ENCODE results near the gene RAP1GAP. TPM values are rescaled to one million over a fixed set of nuclear protein-coding genes. Genes with fewer than 3 reads are reported as not detected.

The RAP1GAP gene
- total RNA-seq, 1 experiment from 2014 or later, result 7.2 TPM

- no TSS peak for BruUV-seq (replicated peaks)
- TF ChIP-seq CTCF (IDR thresholded peaks at IDR 0.05; ENCODE audit: insufficient read depth in 1 of 2, low read depth in 1 of 2, low read length in 1 of 2, severe bottlenecking in 1 of 2, unreplicated experiment in 1 of 2), result no peak
- Mint-ChIP-seq H3K9me3 (ENCODE audit: unreplicated experiment) (no peaks in the 10 kb centered on the region), H3K4me1 (ENCODE audit: low read depth, unreplicated experiment) (no peaks in the 10 kb centered on the region), H3K4me3 (ENCODE audit: unreplicated experiment) (no peak overlapping the region), H3K36me3 (ENCODE audit: insufficient read depth, unreplicated experiment) (peaks cover 16% of the 10 kb centered on the region), H3K27me3 (ENCODE audit: insufficient read depth, unreplicated experiment) (peaks cover 2% of the 10 kb centered on the region), H3K27ac (ENCODE audit: unreplicated experiment) (no peak overlapping the region)
- Histone ChIP-seq H3K4me3 (ENCODE audit: low read depth, low read length) (no peak overlapping the region), H3K27me3 (replicated peaks; ENCODE audit: control insufficient read depth, insufficient read depth, low read length) (no peaks in the 10 kb centered on the region), H3K9me3 (no peaks in the 10 kb centered on the region), H3K36me3 (ENCODE audit: control insufficient read depth, insufficient read depth, low read length) (no peaks in the 10 kb centered on the region), H3K4me1 (peaks cover 6% of the 10 kb centered on the region; the same call in 1 of the 2 replicates)
- CTCF ChIA-PET, result no interaction called here
- no peak for DNase-seq
- intact Hi-C loops (cut with micrococcal nuclease; ENCODE audit: unreplicated experiment), result no loop called here
- POLR2A ChIA-PET, result no interaction called here
Measured at GRCh38 chr1:21664806-21665588, 4.2 kb downstream of the RAP1GAP start.

GRCh38 chr1:21663951-21664805, 5.0 kb downstream of the RAP1GAP start:
- no peak for TF ChIP-seq CTCF (IDR thresholded peaks at IDR 0.05; ENCODE audit: insufficient read depth in 1 of 2, low read depth in 1 of 2, low read length in 1 of 2, severe bottlenecking in 1 of 2, unreplicated experiment in 1 of 2)
- no peak overlapping the region for H3K4me3 Mint-ChIP-seq (ENCODE audit: unreplicated experiment)
- H3K4me1 ChIP-seq, result 0 out of 2 replicates have a peak, but pooled peaks cover 4% of the 10 kb centered on the region
- no peaks in the 10 kb centered on the region for H3K9me3 ChIP-seq
- no TSS peak for BruUV-seq (replicated peaks)
- H3K36me3 Mint-ChIP-seq (ENCODE audit: insufficient read depth, unreplicated experiment), result peaks cover 15% of the 10 kb centered on the region
- ChIA-PET CTCF (no interaction called here), POLR2A (no interaction called here)
- H3K9me3 Mint-ChIP-seq (ENCODE audit: unreplicated experiment), result no peaks in the 10 kb centered on the region
- no peak overlapping the region for H3K27ac Mint-ChIP-seq (ENCODE audit: unreplicated experiment)
- H3K27me3 Mint-ChIP-seq (ENCODE audit: insufficient read depth, unreplicated experiment), result peaks cover 2% of the 10 kb centered on the region
- no peak overlapping the region for H3K4me3 ChIP-seq (ENCODE audit: low read depth, low read length)
- DNase-seq, result no peak
- no peaks in the 10 kb centered on the region for H3K27me3 ChIP-seq (replicated peaks; ENCODE audit: control insufficient read depth, insufficient read depth, low read length)
- intact Hi-C loops (cut with micrococcal nuclease; ENCODE audit: unreplicated experiment), result no loop called here
- no peaks in the 10 kb centered on the region for H3K36me3 ChIP-seq (ENCODE audit: control insufficient read depth, insufficient read depth, low read length)
- no peaks in the 10 kb centered on the region for H3K4me1 Mint-ChIP-seq (ENCODE audit: low read depth, unreplicated experiment)

- no peak for TF ChIP-seq CTCF (IDR thresholded peaks at IDR 0.05; ENCODE audit: insufficient read depth in 1 of 2, low read depth in 1 of 2, low read length in 1 of 2, severe bottlenecking in 1 of 2, unreplicated experiment in 1 of 2)
- H3K9me3 Mint-ChIP-seq (ENCODE audit: unreplicated experiment), result no peaks in the 10 kb centered on the region
- ChIA-PET POLR2A (no interaction called here), CTCF (no interaction called here)
- no peaks in the 10 kb centered on the region for H3K36me3 ChIP-seq (ENCODE audit: control insufficient read depth, insufficient read depth, low read length)
- no peak overlapping the region for H3K4me3 Mint-ChIP-seq (ENCODE audit: unreplicated experiment)
- no peaks in the 10 kb centered on the region for H3K4me1 Mint-ChIP-seq (ENCODE audit: low read depth, unreplicated experiment)
- intact Hi-C loops (cut with micrococcal nuclease; ENCODE audit: unreplicated experiment), result no loop called here
- H3K36me3 Mint-ChIP-seq (ENCODE audit: insufficient read depth, unreplicated experiment), result peaks cover 12% of the 10 kb centered on the region
- no peak for DNase-seq
- BruUV-seq (replicated peaks), result no TSS peak
- H3K9me3 ChIP-seq, result no peaks in the 10 kb centered on the region
- 0 out of 2 replicates have a peak, but pooled peaks cover under 1% of the 10 kb centered on the region for H3K4me1 ChIP-seq
- H3K27me3 ChIP-seq (replicated peaks; ENCODE audit: control insufficient read depth, insufficient read depth, low read length), result no peaks in the 10 kb centered on the region
- peaks cover 2% of the 10 kb centered on the region for H3K27me3 Mint-ChIP-seq (ENCODE audit: insufficient read depth, unreplicated experiment)
- no peak overlapping the region for H3K4me3 ChIP-seq (ENCODE audit: low read depth, low read length)
- H3K27ac Mint-ChIP-seq (ENCODE audit: unreplicated experiment), result no peak overlapping the region
Measured at GRCh38 chr1:21663248-21663950, 5.8 kb downstream of the RAP1GAP start.
